Pancreas (tissue), 10 donors: Measurements from ENCODE around the gene EPN2. TPM values are rescaled to one million over a fixed set of nuclear protein-coding genes. Genes with fewer than 3 reads are reported as not detected.
A peak's percentile ranks its signal among the peaks of the same experiment; 100 is the strongest.

Experiments
- ATAC-seq, 4 donors: fragments of 200-7000 bp; cut with Tn5 transposase; one replicate each; pipeline versions ENCODE4 v1.8.0 to v1.9.1; 2020; ENCODE audit warnings: mild to moderate bottlenecking in 4 of 4, moderate library complexity in 4 of 4
- DNase-seq, 6 donors: peaks; one replicate each; pipeline ENCODE4 v3.0.0-alpha.2; 2020
- FAIRE-seq: peaks from 2 replicates; lab custom pipeline; 2012; peaks lifted over from hg19 to GRCh38; lab: Jason Lieb, UNC
- H3K27ac ChIP-seq, 4 donors: fragments of 200-600 bp; sonication (generic); 1 replicate in 3 of 4; 2 replicates in 1 of 4; pipeline versions ENCODE4 v1.5.0 to v1.8.0; 2020
- H3K27me3 ChIP-seq, 4 donors: fragments of 200-600 bp; one replicate each; pipeline ENCODE4 v1.8.0; 2021
- H3K36me3 ChIP-seq, 3 donors: fragments of 200-600 bp; sonication (generic) in 1 of 3; one replicate each; pipeline versions ENCODE4 v1.5.0 to v1.8.0; 2020 to 2021
- H3K4me1 ChIP-seq, 3 donors: fragments of 200-600 bp; one replicate each; pipeline ENCODE4 v1.8.0; 2021
- H3K4me3 ChIP-seq, 4 donors: fragments of 200-600 bp; sonication (generic) in 2 of 4; one replicate each; pipeline versions ENCODE4 v1.5.0 to v1.8.0; 2020 to 2021
- H3K9me3 ChIP-seq, 4 donors: fragments of 200-600 bp; one replicate each; pipeline ENCODE4 v1.8.0; 2021
- WGBS, 2 donors: extraction: QIAGEN DNeasy Blood & Tissue Kit; methylation state at CpG; one replicate each; pipeline ENCODE4 v1.1.7; 2013; 5-methylcytosine and 5-hydroxymethylcytosine counted together
- intact Hi-C, 3 donors: fragments of 100-400 bp; cut with DNase I; formaldehyde crosslinking; loops; one replicate each; pipeline versions ENCODE4 v1.11.1 to v1.14.2; 2022
- polyA plus RNA-seq, 2 donors: library from polyadenylated mRNA; stranded (reverse); fragments of 200-250 nt; gene quantifications; one replicate each; pipeline ENCODE4 v1.2.3, GENCODE V29; 2013
- total RNA-seq, 6 donors: library from RNA; stranded (reverse); fragmentation: NEBNext Ultra II Directional in 4 of 6; extraction: Animal tissue kit (Norgen Biotek cat#: 25700) in 4 of 6; gene quantifications; one replicate each; pipeline versions ENCODE4 v1.2.1 to v1.2.4, GENCODE V29; 2021 to 2023
- TF ChIP-seq, protein P1 (sequence below), 4 donors: fragments of 200-600 bp; sonication (generic) in 3 of 4; IDR thresholded peaks; one replicate each; pipeline versions ENCODE4 v1.5.0 to v1.8.0; 2021; ENCODE audit warnings: antibody characterized with exemption in 4 of 4
- donor health status: healthy with polysubstance abuse.
- donor health status: DM: no; HTN: no; CAD: no; lungs with moderate emphysema.
- donor health status: DM: no; HTN: no; CAD: no.
- donor health status: control.
- donor health status: control.
- donor health status: Bipolar disorder and iron deficiency.
- donor health status: DM: yes; HTN: yes; CAD: no.
- donor health status: DM: no; HTN: no; CAD: no.
- donor health status: DM: no; HTN: no; CAD: no.
- donor health status: DM: yes; HTN: yes; CAD: no.

Gene EPN2
- total and polyA plus RNA-seq, 8 donors: 13.4 to 29.4 (median 15.7) TPM

DNA sequence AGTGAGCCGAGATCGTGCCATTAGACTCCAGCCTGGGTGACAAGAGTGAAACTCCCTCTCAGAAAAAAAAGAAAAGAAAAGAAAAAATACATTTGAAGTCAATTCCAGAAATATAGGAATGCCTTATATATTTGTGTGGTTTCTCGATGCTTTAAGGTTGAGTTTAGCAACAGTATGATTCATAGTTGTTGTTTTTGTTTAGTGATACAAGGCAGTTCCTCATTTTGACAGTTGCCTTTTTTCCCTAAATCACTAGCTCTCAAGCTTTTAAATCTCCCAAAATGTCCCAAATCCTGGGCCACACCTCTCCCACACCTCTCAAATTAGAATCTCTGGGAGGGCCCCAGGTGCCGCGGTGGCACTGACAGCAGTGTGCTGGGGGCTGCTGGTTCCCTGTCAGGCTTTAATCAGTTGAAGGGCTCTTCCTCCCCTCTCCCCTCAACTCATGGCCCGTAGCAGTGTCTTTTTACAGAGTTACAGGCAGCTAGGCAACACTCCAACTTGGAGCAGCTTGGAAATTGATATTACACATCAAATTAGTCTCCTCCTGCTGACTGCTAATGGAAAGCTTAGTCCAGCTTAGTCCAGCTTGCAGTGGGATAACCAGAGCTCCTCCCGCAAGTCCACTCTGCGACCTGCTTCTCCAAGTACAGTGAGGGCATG is 58.4 kb downstream of the EPN2 start:
- Histone ChIP-seq H3K27me3 (no peaks in the 10 kb centered on the region), H3K27ac (no peak overlapping the region), H3K36me3 (no peaks in the 10 kb centered on the region), H3K4me1 (no peaks in the 10 kb centered on the region), H3K9me3 (no peaks in the 10 kb centered on the region), H3K4me3 (no peak overlapping the region)
- no peak for FAIRE-seq
- TF ChIP-seq, protein P1, sequence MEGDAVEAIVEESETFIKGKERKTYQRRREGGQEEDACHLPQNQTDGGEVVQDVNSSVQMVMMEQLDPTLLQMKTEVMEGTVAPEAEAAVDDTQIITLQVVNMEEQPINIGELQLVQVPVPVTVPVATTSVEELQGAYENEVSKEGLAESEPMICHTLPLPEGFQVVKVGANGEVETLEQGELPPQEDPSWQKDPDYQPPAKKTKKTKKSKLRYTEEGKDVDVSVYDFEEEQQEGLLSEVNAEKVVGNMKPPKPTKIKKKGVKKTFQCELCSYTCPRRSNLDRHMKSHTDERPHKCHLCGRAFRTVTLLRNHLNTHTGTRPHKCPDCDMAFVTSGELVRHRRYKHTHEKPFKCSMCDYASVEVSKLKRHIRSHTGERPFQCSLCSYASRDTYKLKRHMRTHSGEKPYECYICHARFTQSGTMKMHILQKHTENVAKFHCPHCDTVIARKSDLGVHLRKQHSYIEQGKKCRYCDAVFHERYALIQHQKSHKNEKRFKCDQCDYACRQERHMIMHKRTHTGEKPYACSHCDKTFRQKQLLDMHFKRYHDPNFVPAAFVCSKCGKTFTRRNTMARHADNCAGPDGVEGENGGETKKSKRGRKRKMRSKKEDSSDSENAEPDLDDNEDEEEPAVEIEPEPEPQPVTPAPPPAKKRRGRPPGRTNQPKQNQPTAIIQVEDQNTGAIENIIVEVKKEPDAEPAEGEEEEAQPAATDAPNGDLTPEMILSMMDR (IDR thresholded peaks at IDR 0.05): no peak
- no peak for DNase-seq
- peak in 1 of 4 donors; percentile 48 for ATAC-seq
- WGBS, 2 donors: 90 to 91% methylated on average over 8 of the region's 8 CpGs
- intact Hi-C loops: no loop called here

DNA sequence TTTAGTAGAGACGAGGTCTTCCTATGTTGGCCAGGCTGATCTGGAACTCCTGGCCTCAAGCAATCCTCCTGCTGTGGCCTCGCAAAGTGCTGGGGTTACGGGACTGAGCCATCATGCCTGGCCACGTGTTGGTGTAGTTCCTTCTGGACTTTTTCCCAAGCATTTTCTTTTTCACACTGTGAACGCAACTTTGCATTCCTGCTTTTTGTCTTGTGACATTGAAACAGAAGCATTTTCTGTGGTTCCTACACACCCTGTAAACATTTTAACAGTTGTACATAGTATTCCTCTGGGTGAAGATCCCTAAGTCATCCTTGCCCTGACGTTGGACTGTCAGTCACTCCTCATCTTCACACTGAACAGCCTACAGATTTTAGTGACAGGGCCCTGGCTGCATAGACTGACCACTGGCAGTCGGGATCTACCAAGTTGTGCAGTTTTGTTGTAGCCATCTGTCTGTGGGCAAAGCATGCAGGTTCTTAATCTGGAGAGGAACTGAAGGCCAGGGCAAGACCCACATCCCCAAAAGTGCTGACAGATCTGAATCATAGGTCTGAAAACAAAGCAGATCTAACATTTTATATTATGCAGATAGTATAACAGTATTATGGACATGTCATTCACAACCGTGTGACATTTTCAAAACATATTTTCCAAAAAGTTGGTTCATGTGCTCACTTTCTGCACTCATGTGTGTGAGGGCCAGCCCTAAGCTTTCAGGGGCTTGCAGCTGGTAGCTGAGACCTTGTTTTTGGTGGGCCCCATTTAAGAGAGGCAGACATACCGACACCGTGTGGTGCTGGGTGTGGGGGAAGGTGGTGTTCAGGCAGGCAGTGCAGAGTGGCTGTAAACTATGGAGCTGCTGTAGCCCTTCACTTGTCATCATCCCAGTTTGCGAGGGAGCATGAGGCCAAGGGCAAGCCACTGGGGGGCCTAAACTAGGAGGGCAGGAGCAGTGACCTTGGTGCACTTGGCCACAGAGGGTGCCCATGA is 59.9 kb downstream of the EPN2 start:
- Histone ChIP-seq H3K4me1 (no peaks in the 10 kb centered on the region), H3K27me3 (no peaks in the 10 kb centered on the region), H3K36me3 (no peaks in the 10 kb centered on the region), H3K9me3 (no peaks in the 10 kb centered on the region), H3K4me3 (no peak overlapping the region), H3K27ac (no peak overlapping the region)
- WGBS, 2 donors: 88 to 93% methylated on average over 11 of the region's 11 CpGs
- no peak for FAIRE-seq
- no peak for DNase-seq
- ATAC-seq: no peak
- intact Hi-C loops: no loop called here
- TF ChIP-seq, protein P1 (IDR thresholded peaks at IDR 0.05): no peak

DNA sequence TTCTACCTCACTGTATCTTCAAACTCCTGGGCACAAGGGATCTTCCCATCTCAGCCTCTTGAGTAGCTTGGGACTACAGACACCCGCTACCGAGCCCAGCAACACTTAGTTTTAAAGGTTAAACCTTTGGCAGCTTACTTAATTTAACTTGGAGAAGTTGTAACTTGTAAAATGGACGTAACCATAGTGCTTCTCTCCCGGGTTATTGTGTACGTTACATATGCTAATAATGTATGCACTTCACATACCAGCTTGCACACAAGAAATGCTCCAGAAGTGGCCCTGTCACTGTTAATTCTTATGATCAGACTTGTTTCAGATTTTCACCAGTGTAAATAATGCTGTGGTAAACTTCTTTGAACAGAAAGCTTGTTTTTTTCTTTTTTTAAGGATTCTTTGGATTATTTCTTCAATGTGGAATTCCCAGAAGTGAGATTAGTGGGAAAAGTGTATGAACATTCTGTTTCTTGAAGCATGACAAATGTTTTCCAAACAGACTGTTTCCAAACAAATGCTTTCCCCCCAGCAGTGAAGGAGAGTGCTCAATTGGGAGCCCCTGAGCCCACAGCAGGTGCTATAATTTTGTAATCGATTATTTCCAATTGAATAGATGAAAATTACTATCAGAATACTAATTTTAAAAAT is 61.5 kb downstream of the EPN2 start:
- DNase-seq: no peak
- ATAC-seq: no peak
- Histone ChIP-seq H3K27ac (no peak overlapping the region), H3K27me3 (no peaks in the 10 kb centered on the region), H3K9me3 (no peaks in the 10 kb centered on the region), H3K4me1 (no peaks in the 10 kb centered on the region), H3K4me3 (no peak overlapping the region), H3K36me3 (no peaks in the 10 kb centered on the region)
- no peak for FAIRE-seq
- intact Hi-C loops: no loop called here
- TF ChIP-seq, protein P1 (IDR thresholded peaks at IDR 0.05): no peak
- WGBS, 2 donors: 75 to 77% methylated on average over 6 of the region's 6 CpGs

DNA sequence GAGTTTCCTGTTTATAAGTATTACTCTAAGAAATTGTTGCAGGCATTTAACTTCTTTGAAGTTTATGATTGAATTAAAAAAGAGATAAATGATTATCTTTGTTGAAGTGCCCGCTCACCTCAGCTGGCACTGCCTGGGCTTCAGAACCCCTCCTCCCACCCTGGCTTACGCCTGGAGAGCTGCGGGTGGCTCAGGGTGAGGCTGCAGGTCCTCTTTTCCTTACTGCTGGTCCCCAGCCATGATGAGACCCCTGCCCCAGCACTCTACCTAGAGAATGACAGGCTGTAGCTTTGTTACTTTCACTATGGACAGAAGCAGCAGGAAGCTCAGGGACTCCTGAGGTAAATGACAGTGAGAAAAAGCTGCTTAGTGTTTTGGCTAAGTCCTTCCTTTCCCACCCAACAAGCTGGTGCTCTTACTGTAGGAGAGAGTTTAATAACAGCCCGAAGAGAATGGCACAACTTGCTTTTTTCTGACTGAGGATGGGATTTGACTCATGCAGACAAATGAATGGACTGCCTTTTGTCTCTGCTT is 62.1 kb downstream of the EPN2 start:
- WGBS, 2 donors: 78 to 91% methylated on average over 4 of the region's 4 CpGs
- FAIRE-seq: no peak
- Histone ChIP-seq H3K27ac (no peak overlapping the region), H3K27me3 (no peaks in the 10 kb centered on the region), H3K4me3 (no peak overlapping the region), H3K4me1 (peaks cover 0 to 1% (median 0%) of the 10 kb centered on the region in 3 donors), H3K36me3 (no peaks in the 10 kb centered on the region), H3K9me3 (no peaks in the 10 kb centered on the region)
- DNase-seq: no peak
- no peak for ATAC-seq
- intact Hi-C loops: no loop called here
- TF ChIP-seq, protein P1 (IDR thresholded peaks at IDR 0.05): no peak
